K562 (cell line): ENCODE results near the gene ARMCX2. TPM values are rescaled to one million over a fixed set of nuclear protein-coding genes. Genes with fewer than 3 reads are reported as not detected.

Experiments used
- BRD9 ChIP-seq: fragments of 450-650 bp; IDR thresholded peaks from 2 replicates; pipeline ENCODE4 v1.6.1; 2018; ENCODE audit warnings: low read depth; ENCODE audit not compliant: partially characterized antibody
- E2F5 ChIP-seq: sonication (generic); formaldehyde crosslinking; IDR thresholded peaks from 2 replicates; pipeline ENCODE4 v1.8.0; 2022; ENCODE audit warnings: mild to moderate bottlenecking, missing genetic modification reagents
- E2F6 ChIP-seq, 2 experiments: IDR thresholded peaks; 2 replicates each; pipeline ENCODE4 v1.6.1; 2011; ENCODE audit warnings: borderline replicate concordance in 1 of 2, control low read depth in 1 of 2, low read depth in 1 of 2, low read length in 1 of 2, mild to moderate bottlenecking in 1 of 2, mixed read lengths in 1 of 2, moderate library complexity in 1 of 2; ENCODE audit not compliant: insufficient read depth in 1 of 2, insufficient read length in 1 of 2, poor library complexity in 1 of 2, severe bottlenecking in 1 of 2; ENCODE audit errors: extremely low read depth in 1 of 2
- HLTF ChIP-seq: fragments of 450-650 bp; IDR thresholded peaks from 2 replicates; pipeline ENCODE4 v1.6.1; 2016
- HMGN3 ChIP-seq: IDR thresholded peaks from 2 replicates; pipeline ENCODE4 v1.6.1; 2011; ENCODE audit warnings: borderline replicate concordance, low read depth, mild to moderate bottlenecking, mixed read lengths, low read length; ENCODE audit not compliant: insufficient read length; ENCODE audit errors: extremely low read depth
- IRF1 ChIP-seq: sonication (generic); formaldehyde crosslinking; IDR thresholded peaks from 2 replicates; pipeline ENCODE4 v1.8.0; 2022; ENCODE audit warnings: missing genetic modification reagents, mild to moderate bottlenecking, borderline replicate concordance
- KLF6 ChIP-seq: fragments of 250-450 bp; sonication (Bioruptor Pico); IDR thresholded peaks from 2 replicates; pipeline ENCODE4 v1.4.0; 2020; ENCODE audit warnings: mild to moderate bottlenecking, moderate library complexity, borderline replicate concordance
- LCOR ChIP-seq: sonication (generic); formaldehyde crosslinking; IDR thresholded peaks from 2 replicates; pipeline ENCODE4 v1.8.0; 2022; ENCODE audit warnings: mild to moderate bottlenecking, missing genetic modification reagents
- MCM2 ChIP-seq: fragments of 450-650 bp; IDR thresholded peaks from 2 replicates; pipeline ENCODE4 v1.6.1; 2017; ENCODE audit warnings: low read depth, mild to moderate bottlenecking
- MXI1 ChIP-seq: IDR thresholded peaks from 2 replicates; pipeline ENCODE4 v1.6.1; 2011; ENCODE audit warnings: low read depth, mild to moderate bottlenecking, improper control_type of control experiment, low read length
- PHF20 ChIP-seq: fragments of 450-650 bp; IDR thresholded peaks from 2 replicates; pipeline ENCODE4 v1.6.1; 2018; ENCODE audit not compliant: partially characterized antibody
- RAD21 ChIP-seq, 2 experiments: fragments of 250-450 bp in 1 of 2; fragments of 450-650 bp in 1 of 2; sonication (Bioruptor Pico) in 1 of 2; formaldehyde crosslinking in 1 of 2; IDR thresholded peaks in 1 of 2; conservative IDR thresholded peaks in 1 of 2; 2 replicates each; pipeline versions ENCODE4 v1.4.0 to v1.8.0; 2020 to 2022; ENCODE audit warnings: mild to moderate bottlenecking in 2 of 2, moderate library complexity in 1 of 2
- RFX1 ChIP-seq: fragments of 450-650 bp; IDR thresholded peaks from 2 replicates; pipeline ENCODE4 v1.6.1; 2016; ENCODE audit warnings: mild to moderate bottlenecking, moderate library complexity
- RFX5 ChIP-seq: IDR thresholded peaks from 2 replicates; pipeline ENCODE4 v1.6.1; 2011; ENCODE audit warnings: low read depth, mild to moderate bottlenecking, improper control_type of control experiment, low read length
- RUNX1 ChIP-seq: sonication (generic); IDR thresholded peaks from 2 replicates; pipeline ENCODE4 v1.6.1; 2016; ENCODE audit warnings: antibody characterized with exemption, low read depth
- SMAD1 ChIP-seq: fragments of 150-350 bp; IDR thresholded peaks from 2 replicates; pipeline ENCODE4 v1.6.1; 2014; ENCODE audit warnings: low read length, low read depth; ENCODE audit not compliant: partially characterized antibody
- TAF9B ChIP-seq: fragments of 450-650 bp; IDR thresholded peaks from 2 replicates; pipeline ENCODE4 v1.6.1; 2018; ENCODE audit warnings: mild to moderate bottlenecking; ENCODE audit not compliant: partially characterized antibody
- ZNF121 ChIP-seq: sonication (generic); formaldehyde crosslinking; conservative IDR thresholded peaks from 2 replicates; pipeline ENCODE4 v1.8.0; 2022; ENCODE audit warnings: missing genetic modification reagents
- ZNF695 ChIP-seq: fragments of 450-650 bp; formaldehyde crosslinking; IDR thresholded peaks from 2 replicates; pipeline ENCODE4 v1.4.0; 2020; ENCODE audit warnings: mild to moderate bottlenecking, moderate library complexity
- polyA plus RNA-seq, 8 experiments: library from polyadenylated mRNA; depleted of rRNA in 4 of 8; stranded (reverse) in 5 of 8; unstranded in 3 of 8; fragments of >200 nt; fragmentation: Nextera tagmentation in 2 of 8; fragmentation: Illumina TruSeq in 1 of 8; extraction: Ambion mirVana in 2 of 8; extraction: Trizol in 1 of 8; gene quantifications; 2 replicates each; pipeline versions ENCODE4 v1.2.1 to v1.2.3, GENCODE V29; 2011 to 2014; ENCODE audit warnings: inconsistent platforms in 1 of 8, missing spikeins in 1 of 8
- total RNA-seq, 7 experiments: library from RNA; depleted of rRNA in 6 of 7; stranded (reverse); fragments of >200 nt in 6 of 7; fragmentation: Illumina TruSeq in 2 of 7; extraction: Trizol in 2 of 7; gene quantifications; 2 replicates each; pipeline versions ENCODE4 v1.2.1 to v1.2.3, GENCODE V29; 2011 to 2021; ENCODE audit warnings: low replicate concordance in 1 of 7

Gene ARMCX2
- total and polyA plus RNA-seq, 9 of the 15 experiments (the other 6 are each of a cell fraction or from before 2014, with no cell fraction given), result 0.03 to 0.16 TPM; not detected in 7

GRCh38 chrX:101617211-101618191 lies 42.1 kb downstream of the ARMCX2 start, which contains the start of gene ARMCX6 (continued):
- TF ChIP-seq TAF9B, result no peak
- TF ChIP-seq LCOR (CRISPR knock-in tag), result no peak
- TF ChIP-seq KLF6 (CRISPR knock-in tag), result no peak
- TF ChIP-seq RUNX1, result no peak
- TF ChIP-seq HLTF, result no peak
- no peak for TF ChIP-seq IRF1
- no peak for TF ChIP-seq MXI1
- no peak for TF ChIP-seq E2F5 (CRISPR knock-in tag)
- no peak for TF ChIP-seq SMAD1
- peak in 1 of 2 experiments; percentile 48 for TF ChIP-seq E2F6 (IDR thresholded peaks at IDR 0.05; ENCODE audit: borderline replicate concordance in 1 of 2, extremely low read depth in 1 of 2, insufficient read depth in 1 of 2, insufficient read length in 1 of 2, low read depth in 1 of 2, low read length in 1 of 2, poor library complexity in 1 of 2, severe bottlenecking in 1 of 2)
- peak; percentile 23 to 45; a peak in 3 of 4 replicates for TF ChIP-seq RAD21 (CRISPR knock-in tag; conservative IDR thresholded peaks at IDR 0.05 in 1 of 2, IDR thresholded peaks at IDR 0.05 in 1 of 2)
- TF ChIP-seq RFX5, result no peak
- no peak for TF ChIP-seq BRD9
- no peak for TF ChIP-seq HMGN3
- no peak for TF ChIP-seq ZNF121 (CRISPR knock-in tag)
- no peak for TF ChIP-seq MCM2
- no peak for TF ChIP-seq PHF20
- no peak for TF ChIP-seq ZNF695 (CRISPR knock-in tag)
- no peak for TF ChIP-seq RFX1
